Amygdala (tissue), 56 donors: ENCODE results near the gene SDF2.

Source experiments
- DNase-seq, 56 donors: peaks; one replicate each; lab custom pipeline; 2025; lab: John Stamatoyannopoulos, UW

Gene SDF2

GRCh38 chr17:28598389-28598788 lies 63.3 kb downstream of the SDF2 start:
- no peak for DNase-seq
